Ascending aorta (tissue), 2 donors: ENCODE results near the gene TMEM63B. TPM values are rescaled to one million over a fixed set of nuclear protein-coding genes. Genes with fewer than 3 reads are reported as not detected.

ENCODE experiments used
- DNase-seq, 2 donors: peaks; one replicate each; pipeline ENCODE4 v3.0.0-alpha.2; 2019; ENCODE audit warnings: low spot score in 2 of 2
- H3K27ac ChIP-seq, 2 donors: fragments of 200-600 bp; sonication (generic); one replicate each; pipeline ENCODE4 v1.5.1; 2016 to 2017; ENCODE audit warnings: mild to moderate bottlenecking in 1 of 2
- H3K27me3 ChIP-seq: fragments of 200-600 bp; sonication (generic); one replicate; pipeline ENCODE4 v1.5.1; 2017
- H3K36me3 ChIP-seq, 2 donors: fragments of 200-600 bp; sonication (generic); one replicate each; pipeline ENCODE4 v1.5.1; 2016
- H3K4me1 ChIP-seq, 2 donors: fragments of 200-600 bp; sonication (generic); one replicate each; pipeline ENCODE4 v1.5.1; 2016 to 2017; ENCODE audit warnings: mild to moderate bottlenecking in 1 of 2
- H3K4me3 ChIP-seq, 2 donors: fragments of 200-600 bp; sonication (generic); one replicate each; pipeline ENCODE4 v1.5.1; 2016 to 2017; ENCODE audit warnings: mild to moderate bottlenecking in 1 of 2
- H3K9me3 ChIP-seq, 2 donors: fragments of 200-600 bp; sonication (generic); one replicate each; pipeline ENCODE4 v1.5.1; 2016
- CTCF ChIP-seq, 3 experiments: fragments of 200-600 bp in 2 of 3; fragments of 450-650 bp in 1 of 3; sonication (generic) in 2 of 3; IDR thresholded peaks; one replicate each; pipeline ENCODE4 v1.5.1; 2016 to 2019; ENCODE audit warnings: antibody characterized with exemption in 3 of 3, mild to moderate bottlenecking in 1 of 3, moderate library complexity in 1 of 3
- intact Hi-C: fragments of 100-400 bp; cut with DNase I; formaldehyde crosslinking; loops from one replicate; pipeline ENCODE4 v1.15.1; 2023
- total RNA-seq: library from RNA; depleted of rRNA; stranded (reverse); fragments of >200 nt; gene quantifications from one replicate; pipeline ENCODE4 v1.1.0, GENCODE V29; 2016

TMEM63B gene
- total RNA-seq, 1 donor from 2014 or later: 9.6 TPM

GRCh38 chr6:44176762-44177509, 49.6 kb downstream of the TMEM63B start:
- no peak for DNase-seq
- peaks cover 6 to 22% of the 10 kb centered on the region in 2 donors for H3K4me1 ChIP-seq
- H3K4me3 ChIP-seq: no peak overlapping the region
- intact Hi-C loops: no loop called here
- peak overlapping the region; percentile 69 to 76 for H3K27ac ChIP-seq
- no peaks in the 10 kb centered on the region for H3K27me3 ChIP-seq
- H3K9me3 ChIP-seq: no peaks in the 10 kb centered on the region
- TF ChIP-seq CTCF (IDR thresholded peaks at IDR 0.05): no peak
- no peaks in the 10 kb centered on the region for H3K36me3 ChIP-seq

GRCh38 chr6:44177691-44178423, 50.5 kb downstream of the TMEM63B start:
- no peak overlapping the region for H3K4me3 ChIP-seq
- intact Hi-C loops: loop anchor here (1.0 kb wide), 1 partner anchor 43 kb away; no protein-coding TSS in a partner anchor

GRCh38 chr6:44178424-44179071, 51.2 kb downstream of the TMEM63B start:
- H3K27ac ChIP-seq: peak overlapping the region; percentile 69 to 76
- H3K9me3 ChIP-seq: no peaks in the 10 kb centered on the region
- TF ChIP-seq CTCF (IDR thresholded peaks at IDR 0.05): no peak
- no peak overlapping the region for H3K4me3 ChIP-seq
- intact Hi-C loops: loop anchor here (1.0 kb wide), 1 partner anchor 43 kb away; no protein-coding TSS in a partner anchor
- no peak for DNase-seq
- no peaks in the 10 kb centered on the region for H3K36me3 ChIP-seq
- H3K4me1 ChIP-seq: peaks cover 6 to 18% of the 10 kb centered on the region in 2 donors
- H3K27me3 ChIP-seq: no peaks in the 10 kb centered on the region

More at GRCh38 chr6:44177691-44178423, 50.5 kb downstream of the TMEM63B start:
- no peaks in the 10 kb centered on the region for H3K27me3 ChIP-seq
- peaks cover 6 to 21% of the 10 kb centered on the region in 2 donors for H3K4me1 ChIP-seq
- peak in 1 of 2 donors; percentile 92 for DNase-seq
- no peaks in the 10 kb centered on the region for H3K36me3 ChIP-seq
- no peaks in the 10 kb centered on the region for H3K9me3 ChIP-seq
- no peak for TF ChIP-seq CTCF (IDR thresholded peaks at IDR 0.05)
- peak overlapping the region; percentile 69 to 76 for H3K27ac ChIP-seq

DNA sequence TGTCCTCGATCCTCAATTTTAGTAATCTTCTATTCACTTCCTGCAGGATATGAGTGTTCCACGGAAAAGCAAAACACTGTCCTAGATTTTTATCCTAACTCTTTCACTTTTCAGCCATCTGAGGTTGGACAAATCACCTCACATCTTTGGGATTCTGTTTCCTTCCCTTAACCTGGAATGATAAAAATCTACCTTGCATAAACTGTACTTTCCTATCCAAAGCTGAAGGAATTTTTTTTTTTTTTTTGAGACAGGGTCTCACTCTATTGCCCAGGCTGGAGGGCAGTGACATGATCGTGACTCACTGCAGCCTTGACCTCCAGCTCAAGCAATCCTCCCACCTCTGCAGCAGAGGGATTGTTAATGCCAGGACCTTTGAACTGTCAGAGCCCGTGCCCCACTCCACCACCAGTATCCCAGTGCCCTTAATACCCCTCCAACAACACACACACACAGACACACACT, 51.8 kb downstream of the TMEM63B start:
- no peak for DNase-seq
- Histone ChIP-seq H3K36me3 (no peaks in the 10 kb centered on the region), H3K4me3 (no peak overlapping the region), H3K4me1 (peaks cover 6 to 18% of the 10 kb centered on the region in 2 donors), H3K9me3 (no peaks in the 10 kb centered on the region), H3K27me3 (no peaks in the 10 kb centered on the region), H3K27ac (peak overlapping the region; percentile 69 to 76)
- intact Hi-C loops: no loop called here
- TF ChIP-seq CTCF (IDR thresholded peaks at IDR 0.05): no peak

GRCh38 chr6:44179648-44180047, 52.3 kb downstream of the TMEM63B start:
- no peaks in the 10 kb centered on the region for H3K9me3 ChIP-seq
- H3K4me3 ChIP-seq: no peak overlapping the region
- no peaks in the 10 kb centered on the region for H3K27me3 ChIP-seq
- peaks cover 6 to 18% of the 10 kb centered on the region in 2 donors for H3K4me1 ChIP-seq
- H3K36me3 ChIP-seq: no peaks in the 10 kb centered on the region
- peak overlapping the region; percentile 39 to 76 for H3K27ac ChIP-seq
- TF ChIP-seq CTCF (IDR thresholded peaks at IDR 0.05): no peak
- no peak for DNase-seq
- intact Hi-C loops: no loop called here
